GM18498 (cell line): ENCODE results near the gene ENTREP1.
"Not testable (repeated sequence)": the region's sequence is repeated elsewhere in the genome, so short reads cannot be mapped to it uniquely, and the experiment has no call there.

Experiments used
- ATAC-seq: cut with Tn5 transposase; IDR thresholded peaks from one replicate; pipeline ENCODE4 v1.9.1; 2021; ENCODE audit warnings: mild to moderate bottlenecking, moderate library complexity; ENCODE audit not compliant: unreplicated experiment

Gene ENTREP1

GRCh38 chr9:69397384-69398214 is 72.6 kb downstream of the ENTREP1 start:
- no peak for ATAC-seq

- ATAC-seq, result no peak
Observed at GRCh38 chr9:69400470-69400869, 75.5 kb downstream of the ENTREP1 start.

DNA sequence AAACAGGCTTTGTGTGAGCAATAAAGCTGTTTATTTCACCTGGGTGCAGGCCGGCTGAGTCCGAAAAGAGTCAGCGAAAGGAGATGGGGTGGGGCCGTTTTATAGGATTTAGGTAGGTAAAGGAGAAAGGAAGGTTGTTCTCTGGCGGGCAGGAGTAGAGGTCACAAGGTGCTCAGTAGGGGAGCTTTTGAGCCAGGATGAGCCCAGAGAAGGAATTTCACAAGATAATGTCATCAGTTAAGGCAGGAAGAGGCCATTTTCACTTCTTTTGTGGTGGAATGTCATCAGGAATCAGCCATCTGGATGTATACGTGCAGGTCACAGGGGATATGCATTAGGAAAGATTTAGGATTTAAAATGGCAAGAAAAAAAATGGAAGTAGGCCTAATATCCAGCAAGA is 84.9 kb downstream of the ENTREP1 start:
- ATAC-seq, result not testable (repeated sequence)

DNA sequence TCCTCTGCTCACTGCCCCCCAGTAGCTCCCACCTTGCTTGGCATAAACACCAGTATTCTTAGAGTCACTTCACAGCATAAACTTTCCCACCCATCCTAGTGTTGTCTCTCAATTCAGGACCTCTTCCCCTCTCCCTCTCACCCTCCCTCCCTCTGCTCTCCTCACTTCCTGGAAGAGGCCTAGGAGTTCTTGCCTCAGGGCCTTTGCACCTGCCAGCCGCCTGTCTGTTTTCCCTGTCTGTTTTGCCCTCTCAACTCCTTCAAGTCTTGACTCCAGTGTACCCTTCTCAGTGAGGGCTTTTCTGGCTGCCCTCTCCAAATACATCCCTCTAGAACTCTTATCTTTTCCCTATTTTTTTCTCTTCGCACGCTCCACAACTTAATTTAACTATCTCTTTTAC is 86.2 kb downstream of the ENTREP1 start:
- ATAC-seq, result no peak

GRCh38 chr9:69411931-69412740 is 87.1 kb downstream of the ENTREP1 start:
- ATAC-seq, result no peak

DNA sequence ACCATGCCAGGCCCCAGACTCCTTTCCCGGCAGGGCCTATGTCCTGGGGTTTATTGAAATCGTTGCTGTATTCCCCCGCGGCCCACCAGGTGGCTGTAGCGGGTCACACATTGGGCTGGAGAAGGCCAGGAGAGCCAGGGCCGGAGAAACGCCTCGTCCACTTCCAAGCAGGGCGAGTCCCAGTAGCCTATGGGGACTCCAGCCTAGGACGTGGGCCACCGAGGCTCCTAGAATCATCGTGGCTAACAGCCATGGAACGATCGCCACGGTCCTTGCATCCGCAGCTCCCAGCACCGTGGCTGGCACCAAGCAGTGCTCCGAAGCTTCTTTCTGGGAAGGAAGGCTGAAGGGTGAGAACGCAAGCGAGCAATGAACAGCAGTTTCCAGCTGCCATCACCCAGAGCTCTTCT is 87.7 kb downstream of the ENTREP1 start:
- peak; percentile 46 for ATAC-seq

GRCh38 chr9:69420611-69421270 is 95.7 kb downstream of the ENTREP1 start:
- no peak for ATAC-seq

GRCh38 chr9:69421908-69422801 is 97.1 kb downstream of the ENTREP1 start:
- no peak for ATAC-seq

- ATAC-seq, result no peak
Observed at GRCh38 chr9:69425136-69425801, 100.3 kb downstream of the ENTREP1 start.

- no peak for ATAC-seq
Observed at GRCh38 chr9:69427286-69427685, 102.3 kb downstream of the ENTREP1 start.

GRCh38 chr9:69428017-69428785 is 103.2 kb downstream of the ENTREP1 start:
- no peak for ATAC-seq

- no peak for ATAC-seq
Observed at GRCh38 chr9:69429281-69429680, 104.3 kb downstream of the ENTREP1 start.

- ATAC-seq, result no peak
Observed at GRCh38 chr9:69430206-69430605, 105.2 kb downstream of the ENTREP1 start.

- no peak for ATAC-seq
Observed at GRCh38 chr9:69431203-69431602, 106.2 kb downstream of the ENTREP1 start.

DNA sequence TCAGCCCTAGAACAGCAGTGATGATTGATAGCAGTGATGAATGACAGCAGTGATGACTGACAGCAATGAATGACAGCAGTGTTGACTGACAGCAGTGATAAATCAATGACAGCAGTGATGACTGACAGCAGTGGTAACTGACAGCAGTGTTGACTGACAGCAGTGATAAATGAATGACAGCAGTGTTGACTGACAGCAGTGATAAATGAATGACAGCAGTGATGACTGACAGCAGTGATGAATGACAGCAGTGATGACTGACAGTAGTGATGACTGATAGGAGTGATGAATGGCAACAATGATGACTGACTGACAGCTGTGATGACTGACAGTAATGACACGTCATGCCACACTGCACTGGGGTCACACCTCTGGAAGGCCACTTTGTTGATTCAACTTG is 106.8 kb downstream of the ENTREP1 start:
- no peak for ATAC-seq

DNA sequence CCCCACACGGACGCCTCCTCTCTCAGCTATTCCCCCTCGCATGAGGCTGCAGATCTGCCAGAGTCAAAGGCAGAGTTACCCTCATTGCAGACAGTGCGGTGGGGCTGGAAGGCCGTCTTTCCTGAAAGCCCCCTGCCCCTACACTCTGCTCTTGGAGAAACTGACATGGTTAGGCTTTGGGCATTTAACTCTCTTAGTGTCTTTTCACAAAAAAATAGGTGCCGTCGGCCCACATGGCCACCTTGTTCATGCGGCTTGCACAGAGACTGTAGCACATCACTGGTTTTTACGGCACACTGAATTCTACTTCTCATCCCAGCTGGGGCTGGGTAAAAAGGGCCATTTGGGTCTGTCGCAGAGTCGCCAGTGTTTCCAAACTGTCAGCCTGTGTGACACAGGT is 107.6 kb downstream of the ENTREP1 start:
- no peak for ATAC-seq

DNA sequence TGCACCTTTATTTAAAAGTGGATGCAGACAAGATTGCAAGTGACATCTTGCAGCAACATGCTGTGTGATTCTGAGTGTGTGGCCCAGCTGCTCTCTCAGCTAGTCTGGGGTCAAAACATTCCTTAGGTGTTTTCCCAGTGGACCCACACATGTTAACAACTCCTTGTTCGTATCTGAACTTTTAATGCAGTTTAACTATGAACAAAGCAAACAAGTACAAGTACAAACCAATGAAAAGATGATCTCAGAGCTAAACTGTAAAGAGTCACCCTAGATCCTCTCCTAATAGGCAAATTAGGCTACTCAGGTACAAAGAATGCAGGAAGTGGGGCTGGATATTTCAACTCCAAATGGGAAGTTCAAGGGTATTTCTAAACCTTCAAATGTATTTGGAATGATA is 108.4 kb downstream of the ENTREP1 start:
- ATAC-seq, result no peak

DNA sequence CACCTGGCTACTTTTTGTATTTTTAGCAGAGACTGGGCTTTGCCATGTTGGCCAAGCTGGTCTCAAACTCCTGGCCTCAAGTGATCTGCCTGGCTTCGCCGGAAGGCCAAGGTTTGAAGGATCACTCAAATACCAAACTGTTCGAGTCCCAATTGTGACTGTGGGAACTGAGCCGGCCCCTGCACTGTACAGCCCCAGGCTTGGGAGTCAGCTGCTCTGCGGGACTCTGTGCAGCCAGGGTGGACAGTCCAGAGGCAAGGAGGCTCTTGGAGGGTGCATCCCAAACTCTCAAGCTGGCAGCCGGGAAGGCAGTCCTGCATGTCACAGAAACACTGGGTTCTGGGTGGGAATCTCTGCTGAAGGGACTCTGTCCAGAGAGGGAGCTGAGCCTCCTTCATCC is 109.0 kb downstream of the ENTREP1 start:
- ATAC-seq, result no peak

DNA sequence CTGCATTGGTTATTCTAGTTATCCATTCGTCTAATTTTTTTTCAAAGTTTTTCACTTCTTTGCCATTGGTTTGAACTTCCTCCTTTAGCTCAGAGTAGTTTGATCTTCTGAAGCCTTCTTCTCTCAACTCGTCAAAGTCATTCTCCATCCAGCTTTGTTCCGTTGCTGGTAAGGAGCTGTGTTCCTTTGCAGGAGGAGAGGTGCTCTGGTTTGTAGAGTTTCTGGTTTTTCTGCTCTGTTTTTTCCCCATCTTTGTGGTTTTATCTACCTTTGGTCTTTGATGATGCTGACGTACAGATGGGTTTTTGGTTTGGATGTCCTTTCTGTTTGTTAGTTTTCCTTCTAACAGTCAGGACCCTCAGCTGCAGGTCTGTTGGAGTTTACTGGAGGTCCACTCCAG is 114.6 kb downstream of the ENTREP1 start:
- ATAC-seq, result not testable (repeated sequence)
